Endometrial microvascular endothelial cells (primary cell): Measurements from ENCODE around the gene GSTCD. TPM values are rescaled to one million over a fixed set of nuclear protein-coding genes. Genes with fewer than 3 reads are reported as not detected.
"Not testable (repeated sequence)": the region's sequence is repeated elsewhere in the genome, so short reads cannot be mapped to it uniquely, and the experiment has no call there.

ENCODE experiments used
- in situ Hi-C: cut with HindIII; loops from 2 replicates; pipeline ENCODE4 v1.10.0; 2017; ENCODE audit warnings: low sequenced_read_pairs, low pct_unique_long_range_greater_than_20kb; ENCODE audit errors: inconsistent ontology term
- total RNA-seq: library from RNA; depleted of rRNA; stranded (reverse); fragments of >200 nt; gene quantifications from one replicate; pipeline ENCODE4 v1.2.3, GENCODE V29; 2015; ENCODE audit errors: inconsistent ontology term

Gene GSTCD
- total RNA-seq, 1 donor from 2014 or later: 16.5 TPM

- in situ Hi-C loops: not testable (repeated sequence)
Measured at GRCh38 chr4:105848359-105848758, 139.8 kb downstream of the GSTCD start.

GRCh38 chr4:105851196-105851595 lies 142.6 kb downstream of the GSTCD start:
- in situ Hi-C loops: no loop called here

- in situ Hi-C loops: not testable (repeated sequence)
Measured at GRCh38 chr4:105852230-105852629, 143.6 kb downstream of the GSTCD start.

DNA sequence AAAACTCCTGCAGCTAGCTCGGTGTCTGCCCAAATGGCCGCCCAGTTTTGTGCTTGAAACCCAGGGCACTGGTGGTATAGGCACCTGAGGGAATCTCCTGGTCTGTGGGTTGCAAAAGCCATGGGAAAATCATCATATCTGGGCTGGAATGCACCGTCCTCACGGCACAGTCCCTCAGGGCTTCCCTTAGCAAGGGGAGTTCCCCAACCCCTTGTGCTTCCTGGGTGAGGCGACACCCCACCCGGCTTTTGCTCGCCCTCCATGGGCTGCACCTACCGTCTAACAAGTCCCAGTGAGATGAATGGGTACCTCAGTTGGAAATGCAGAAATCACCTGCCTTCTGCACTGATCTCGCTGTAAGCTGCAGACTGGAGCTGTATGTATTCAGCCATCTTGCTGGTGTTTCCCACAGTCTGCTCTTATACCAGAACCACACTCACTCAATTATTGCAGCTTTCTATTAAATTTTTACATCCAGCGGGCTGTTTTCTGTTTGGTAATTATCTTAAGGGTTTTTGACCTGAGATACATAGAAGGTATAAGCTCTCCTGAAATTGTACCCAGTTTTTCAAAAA lies 150.0 kb downstream of the GSTCD start:
- in situ Hi-C loops: no loop called here

DNA sequence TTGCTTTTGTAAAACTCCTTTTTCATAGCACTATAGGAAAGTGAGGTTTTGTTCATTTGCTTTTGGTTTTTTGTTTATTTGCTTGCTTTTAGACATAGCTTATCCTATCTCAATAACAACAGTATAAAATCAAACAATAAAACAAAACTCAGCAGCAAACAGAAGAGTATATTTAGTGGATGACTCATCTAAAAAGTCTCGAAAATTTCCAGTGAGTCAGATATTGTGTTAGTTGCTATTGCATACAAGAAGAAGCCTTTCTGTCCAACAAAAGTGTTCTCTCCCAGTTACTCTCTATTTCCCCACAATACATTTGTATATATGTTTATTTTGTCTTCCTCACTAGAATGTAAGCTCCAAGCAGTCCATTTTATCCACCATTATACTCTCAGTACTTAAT lies 150.6 kb downstream of the GSTCD start:
- in situ Hi-C loops: no loop called here

GRCh38 chr4:105870963-105871362 lies 162.4 kb downstream of the GSTCD start:
- in situ Hi-C loops: no loop called here

DNA sequence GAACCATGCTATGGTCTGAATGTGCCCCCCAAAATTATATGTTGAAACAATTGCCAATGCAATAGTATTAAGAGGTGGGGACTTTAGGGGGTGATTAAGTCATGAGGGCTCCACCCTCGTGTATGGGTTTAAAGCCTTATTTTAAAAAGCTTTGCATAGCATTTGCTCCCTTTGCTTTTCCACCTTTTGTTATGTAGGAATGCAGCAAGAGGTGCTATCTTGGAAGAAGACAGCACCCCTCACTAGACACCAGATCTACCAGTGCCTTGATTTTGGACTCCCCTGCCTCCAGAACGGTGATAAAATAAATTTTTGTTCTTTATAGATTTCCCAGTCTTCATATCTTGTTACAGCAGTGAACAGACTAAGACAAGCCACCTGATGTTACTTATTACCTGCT lies 163.4 kb downstream of the GSTCD start:
- in situ Hi-C loops: no loop called here

- in situ Hi-C loops: no loop called here
Measured at GRCh38 chr4:105875233-105875632, 166.6 kb downstream of the GSTCD start.

GRCh38 chr4:105878668-105879067 lies 170.1 kb downstream of the GSTCD start:
- in situ Hi-C loops: no loop called here

DNA sequence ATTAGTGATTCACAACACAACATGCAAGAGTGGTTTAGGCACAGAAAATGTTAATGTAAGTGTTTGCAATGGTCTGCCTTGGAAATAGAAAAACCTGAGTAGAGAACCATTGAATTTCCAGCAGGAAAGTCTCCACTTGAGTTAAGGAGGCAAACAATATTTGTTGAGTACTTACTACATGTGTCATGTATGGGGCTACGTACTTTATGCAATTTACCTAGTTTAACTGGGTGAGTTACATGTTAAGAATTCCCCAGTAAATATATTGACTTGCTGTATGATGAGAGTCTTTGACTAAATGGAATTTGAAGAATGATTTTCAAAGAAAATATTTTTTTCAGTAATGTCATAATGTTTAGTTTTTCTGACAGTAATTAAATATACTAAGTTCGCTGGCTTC lies 178.9 kb downstream of the GSTCD start:
- in situ Hi-C loops: no loop called here

GRCh38 chr4:105894660-105895582 lies 186.3 kb downstream of the GSTCD start, which contains the start of gene NPNT:
NPNT (plus strand) TSS chr4:105895471; CDS start chr4:105895653, 182 bp downstream.
- in situ Hi-C loops: no loop called here

DNA sequence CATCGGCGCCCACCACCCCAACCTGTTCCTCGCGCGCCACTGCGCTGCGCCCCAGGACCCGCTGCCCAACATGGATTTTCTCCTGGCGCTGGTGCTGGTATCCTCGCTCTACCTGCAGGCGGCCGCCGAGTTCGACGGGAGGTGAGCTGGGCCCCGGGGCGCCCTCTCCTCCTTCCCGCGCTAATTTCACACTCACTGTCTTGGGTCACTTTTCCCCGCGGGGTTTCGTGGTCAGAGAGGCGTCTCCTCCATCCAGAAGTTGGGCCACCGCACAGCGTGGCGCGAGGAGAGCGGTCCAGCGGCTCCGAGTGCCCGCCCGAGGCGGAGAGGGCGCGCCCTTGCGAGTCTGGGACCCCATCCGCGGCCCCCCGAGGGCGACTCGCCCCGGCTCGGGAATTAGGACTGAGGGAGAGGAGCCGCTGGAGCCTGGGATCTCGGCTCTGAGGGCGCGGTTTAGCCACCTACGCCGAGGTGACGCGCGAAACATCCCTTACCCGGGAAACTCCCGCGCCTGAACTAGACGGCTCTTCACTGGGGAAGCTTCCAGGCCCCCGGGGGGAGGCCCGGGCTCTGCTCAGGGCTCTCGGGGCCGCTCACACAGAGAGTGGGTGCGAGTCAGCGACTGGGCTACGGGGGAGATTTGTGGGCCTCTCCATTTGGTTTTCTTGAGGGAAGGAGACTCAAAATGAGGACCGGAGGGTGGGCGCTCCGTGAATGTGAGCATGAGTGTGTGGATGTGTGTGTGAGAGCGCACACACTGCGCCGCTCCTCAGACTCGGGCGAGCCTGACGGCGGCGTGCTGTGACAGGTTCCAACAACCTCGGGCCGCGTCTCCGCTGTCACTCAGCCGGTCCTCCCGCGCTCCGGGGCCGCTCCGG lies 187.2 kb downstream of the GSTCD start:
- in situ Hi-C loops: no loop called here

- in situ Hi-C loops: no loop called here
Measured at GRCh38 chr4:105896461-105896942, 187.9 kb downstream of the GSTCD start.

Other genes with a start within 250 kb of the GSTCD start
- gene PPA2, start 234.7 kb upstream of the GSTCD start, total RNA-seq: 53.7 TPM
- gene ARHGEF38, start 156.2 kb upstream of the GSTCD start, total RNA-seq: not detected
- 17.7 TPM for gene INTS12, start 95 bp upstream of the GSTCD start, total RNA-seq
- gene NPNT, start 186.7 kb downstream of the GSTCD start, total RNA-seq: not detected